GM04504 (cell line): ENCODE results near the gene ADARB2.

ENCODE experiments used
- DNase-seq: peaks from one replicate; pipeline ENCODE4 v3.0.0-alpha.2; 2012; ENCODE audit warnings: low read depth

The ADARB2 gene

DNA sequence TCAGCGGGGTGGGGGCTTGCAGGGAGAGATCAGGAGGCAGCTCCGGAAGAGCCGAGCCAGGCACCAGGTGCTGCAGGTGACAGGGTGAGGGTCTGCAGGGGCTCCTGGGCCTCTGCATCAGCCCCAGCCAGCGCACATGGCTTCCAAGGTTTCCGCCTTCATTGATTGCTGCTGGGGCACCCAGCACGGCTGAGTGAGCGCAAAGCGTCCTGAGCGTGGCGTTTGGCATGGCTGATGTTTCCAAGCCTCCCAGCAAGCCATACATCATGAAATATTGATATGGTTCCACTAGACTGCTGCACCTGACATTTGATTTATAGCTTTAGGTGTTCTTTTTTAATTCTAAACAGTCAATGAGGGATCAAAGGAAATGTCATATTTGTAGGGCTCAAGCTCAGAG is 422.1 kb downstream of the ADARB2 start:
- no peak for DNase-seq

GRCh38 chr10:1311726-1312125 is 425.6 kb downstream of the ADARB2 start:
- DNase-seq = no peak

- DNase-seq = no peak
Observed at GRCh38 chr10:1310271-1310789, 427.0 kb downstream of the ADARB2 start.

- DNase-seq = no peak
Observed at GRCh38 chr10:1309617-1310270, 427.6 kb downstream of the ADARB2 start.

DNA sequence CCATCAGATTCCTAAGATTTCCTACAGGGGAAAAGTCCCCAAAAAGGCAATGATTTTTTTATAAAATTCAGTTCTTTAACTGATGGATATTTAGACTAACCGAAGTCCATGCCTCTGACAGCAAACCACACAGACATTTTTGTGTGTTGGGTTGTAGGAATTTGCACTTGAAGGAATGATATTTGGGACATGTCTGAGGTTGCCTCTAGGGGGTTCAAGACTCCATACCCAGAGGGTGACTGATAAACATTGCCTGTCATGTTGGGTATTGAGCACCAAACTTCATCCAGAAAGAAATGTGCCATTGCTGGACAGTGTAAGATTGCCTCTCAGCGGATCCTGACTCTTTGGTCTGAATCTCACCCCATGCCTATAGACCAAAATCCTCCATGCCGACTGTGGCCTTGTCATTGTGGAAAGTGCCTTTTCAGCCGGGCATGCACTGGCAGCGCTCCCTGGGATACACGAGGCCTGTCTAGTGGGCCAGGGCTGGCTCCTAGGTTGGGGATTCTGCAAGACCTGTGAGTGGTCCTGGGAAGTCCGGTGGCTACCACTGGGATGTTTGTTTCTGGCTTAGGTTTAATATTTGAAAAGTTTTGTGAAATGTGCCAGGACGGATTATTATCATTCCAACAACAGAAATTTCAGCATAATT is 428.2 kb downstream of the ADARB2 start:
- DNase-seq = no peak

DNA sequence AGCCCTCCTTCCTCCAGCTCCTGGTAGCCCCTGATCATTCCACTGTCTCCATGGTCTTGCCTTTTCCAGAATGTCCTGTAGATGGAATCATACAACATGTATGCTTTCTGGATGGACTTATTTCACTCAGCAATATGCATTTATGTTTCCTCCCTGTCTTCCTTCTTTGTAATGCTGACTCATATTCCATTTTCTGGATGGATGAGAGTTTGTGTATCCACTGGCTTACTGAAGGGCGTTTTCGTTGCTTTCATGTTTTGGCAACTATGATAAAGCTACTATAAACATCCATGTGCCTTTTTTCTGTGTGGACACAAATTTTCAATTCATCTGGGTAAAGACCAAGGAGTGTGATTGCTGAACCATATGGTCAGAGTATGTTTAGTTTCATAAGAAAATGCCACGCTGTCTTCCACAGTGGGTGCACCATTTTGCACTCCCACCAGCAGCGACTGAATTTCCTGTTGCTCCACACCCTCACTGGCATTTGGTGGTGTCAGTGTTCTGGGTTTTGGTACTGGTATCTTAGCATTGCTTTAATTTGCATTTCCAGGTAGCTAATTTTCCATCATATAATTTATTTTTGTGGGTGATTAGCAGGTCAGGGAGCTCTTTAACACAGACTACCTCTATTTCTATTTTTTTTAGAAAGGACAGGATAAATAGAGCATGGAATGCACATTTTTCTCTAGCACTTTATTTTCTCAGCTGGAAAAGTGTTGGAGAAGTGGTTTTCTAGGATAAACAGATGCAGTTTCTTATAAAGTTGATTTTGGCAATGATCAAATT is 429.0 kb downstream of the ADARB2 start:
- no peak for DNase-seq

DNA sequence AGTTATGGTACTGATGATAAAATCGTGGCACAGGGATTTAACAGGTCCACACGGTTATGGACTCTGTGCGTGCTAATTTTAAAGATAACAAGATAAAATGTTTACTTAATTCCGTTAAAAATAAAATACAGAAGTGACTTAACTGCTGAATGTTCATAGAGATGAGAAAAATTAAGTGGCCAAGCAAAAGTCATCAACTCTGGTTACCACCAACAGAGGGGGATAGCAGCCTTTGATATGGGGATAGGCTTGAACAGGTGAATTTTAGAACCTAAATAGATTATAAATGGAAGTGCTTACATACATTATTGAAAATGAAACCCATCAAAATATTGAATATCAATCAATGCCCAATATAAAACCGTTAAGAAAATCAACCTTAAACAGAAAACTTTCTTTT is 436.2 kb downstream of the ADARB2 start:
- no peak for DNase-seq

DNA sequence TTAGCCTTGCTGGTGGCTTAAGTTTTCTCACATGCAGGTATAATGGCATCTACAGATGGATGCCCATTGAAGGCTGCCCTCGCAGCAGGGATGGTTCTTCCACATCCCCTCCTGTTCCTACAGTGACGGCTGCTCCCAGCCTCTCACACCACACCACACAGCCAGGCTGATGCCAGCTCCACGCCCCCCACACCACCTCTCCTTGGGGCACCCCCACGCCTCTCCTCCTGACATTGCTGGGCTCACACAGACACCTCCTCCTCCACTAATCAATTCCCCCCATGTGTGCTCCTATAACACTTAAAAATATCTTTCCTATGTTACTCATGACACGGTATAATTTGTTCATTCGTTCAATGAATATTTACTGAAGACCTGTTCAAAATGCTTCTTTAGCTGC is 437.1 kb downstream of the ADARB2 start:
- no peak for DNase-seq

- no peak for DNase-seq
Observed at GRCh38 chr10:1299041-1299726, 438.1 kb downstream of the ADARB2 start.

- no peak for DNase-seq
Observed at GRCh38 chr10:1297566-1298301, 439.6 kb downstream of the ADARB2 start.

GRCh38 chr10:1295756-1296480 is 441.4 kb downstream of the ADARB2 start:
- DNase-seq = no peak

DNA sequence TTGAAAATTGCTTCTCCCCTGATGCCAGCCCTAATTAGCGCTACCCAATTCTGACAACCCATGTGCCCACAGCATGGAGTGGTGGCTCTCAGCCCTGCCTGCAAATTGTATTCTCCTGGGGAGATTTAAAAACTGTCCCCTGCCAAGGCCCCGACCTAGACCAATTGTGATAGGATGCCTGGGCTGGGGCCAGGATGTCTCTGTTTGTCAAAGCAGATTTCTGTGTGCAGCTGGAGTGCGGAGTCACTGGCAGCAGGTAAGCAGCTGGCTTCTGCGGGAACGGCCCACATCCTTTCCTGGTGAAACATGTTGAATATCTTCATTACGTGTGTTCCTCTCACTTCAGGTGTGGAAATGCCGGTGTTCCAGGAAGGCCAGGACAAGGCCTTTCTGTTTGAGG is 442.6 kb downstream of the ADARB2 start:
- no peak for DNase-seq

GRCh38 chr10:1293636-1294435 is 443.5 kb downstream of the ADARB2 start:
- DNase-seq = no peak

DNA sequence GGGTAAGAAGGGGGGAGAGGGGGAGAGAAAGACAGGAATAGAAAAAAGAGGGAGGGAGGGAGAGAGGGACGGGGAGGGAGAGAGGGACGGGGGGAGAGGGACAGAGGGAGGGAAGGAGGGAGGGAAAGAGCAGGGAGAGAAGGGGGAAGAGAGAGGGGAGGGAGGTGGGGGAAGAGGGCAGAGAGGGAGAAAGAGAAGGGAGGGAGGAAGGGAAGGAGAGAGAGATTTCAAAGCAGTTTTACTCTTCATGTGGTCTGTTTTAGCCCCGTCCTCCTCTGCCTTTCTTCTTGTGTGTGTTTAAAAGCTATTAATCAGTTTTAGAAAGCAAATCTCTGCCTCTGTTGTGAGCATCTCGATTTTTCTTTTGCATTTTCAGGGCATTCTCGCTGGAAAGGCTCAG is 444.2 kb downstream of the ADARB2 start:
- no peak for DNase-seq

DNA sequence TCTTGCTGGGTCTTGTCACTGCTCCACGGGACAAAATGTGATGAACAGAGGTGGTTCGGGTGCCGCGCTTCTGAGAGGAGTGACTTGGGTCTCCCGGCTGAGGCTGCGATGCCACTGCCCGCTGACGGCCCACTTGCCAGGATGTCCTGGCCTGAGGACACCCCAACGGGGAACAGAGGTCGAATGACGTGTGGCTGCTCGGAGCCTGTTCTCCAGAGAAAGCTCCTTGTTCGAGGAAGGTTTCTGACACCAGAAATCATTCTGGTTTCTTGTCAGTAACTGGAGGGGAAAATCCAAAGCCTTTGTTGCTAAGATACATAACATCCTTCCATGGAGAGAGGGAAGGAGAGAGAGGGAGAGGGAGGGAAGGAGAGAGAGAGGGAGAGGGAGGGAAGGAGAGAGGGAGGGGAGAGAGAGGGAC is 444.7 kb downstream of the ADARB2 start:
- DNase-seq = no peak

DNA sequence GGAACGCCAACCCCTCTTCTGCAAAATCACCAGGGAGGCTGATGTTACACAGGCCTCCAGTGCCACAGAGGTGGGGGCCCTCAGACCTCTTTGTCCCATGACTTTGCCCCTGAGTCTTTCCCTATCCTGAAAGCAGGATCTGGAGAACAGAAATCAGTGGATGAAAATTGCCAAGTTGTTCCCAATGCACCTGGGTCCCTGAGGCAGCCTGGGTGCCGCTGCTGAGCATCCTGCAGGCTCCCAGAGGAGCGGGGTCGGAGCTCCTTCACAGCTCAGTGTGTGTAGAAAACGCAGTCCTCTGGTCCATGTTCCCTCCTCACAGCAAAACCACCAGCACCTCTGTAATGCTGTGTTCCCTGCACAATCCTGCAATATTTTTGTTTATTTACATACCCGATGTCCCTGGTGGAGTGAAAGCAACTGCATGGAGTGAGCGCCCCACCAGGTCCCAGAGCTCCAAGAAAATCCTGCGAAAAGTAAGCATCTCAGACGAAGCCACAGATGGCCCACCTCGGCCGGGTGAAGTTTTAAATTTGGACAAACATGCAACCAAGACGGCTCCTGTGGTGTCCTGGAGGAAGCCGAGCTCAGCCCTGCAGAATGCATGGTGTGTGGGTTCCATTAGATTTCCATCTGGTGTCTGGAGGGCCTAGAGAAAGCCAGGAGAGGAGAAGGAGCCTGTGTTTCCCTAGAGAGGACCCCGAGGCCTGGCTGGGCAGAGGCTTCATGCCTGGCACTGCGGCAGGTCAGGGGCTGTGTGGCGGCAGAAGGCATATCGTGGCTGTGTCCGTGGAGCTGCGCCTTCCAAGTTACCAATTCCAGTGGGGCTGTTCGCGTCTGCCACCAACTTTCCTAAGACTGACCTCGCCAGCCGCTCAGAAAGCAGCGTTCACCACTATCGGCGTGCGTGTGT is 445.9 kb downstream of the ADARB2 start:
- no peak for DNase-seq

GRCh38 chr10:1290071-1290471 is 447.3 kb downstream of the ADARB2 start:
- no peak for DNase-seq

DNA sequence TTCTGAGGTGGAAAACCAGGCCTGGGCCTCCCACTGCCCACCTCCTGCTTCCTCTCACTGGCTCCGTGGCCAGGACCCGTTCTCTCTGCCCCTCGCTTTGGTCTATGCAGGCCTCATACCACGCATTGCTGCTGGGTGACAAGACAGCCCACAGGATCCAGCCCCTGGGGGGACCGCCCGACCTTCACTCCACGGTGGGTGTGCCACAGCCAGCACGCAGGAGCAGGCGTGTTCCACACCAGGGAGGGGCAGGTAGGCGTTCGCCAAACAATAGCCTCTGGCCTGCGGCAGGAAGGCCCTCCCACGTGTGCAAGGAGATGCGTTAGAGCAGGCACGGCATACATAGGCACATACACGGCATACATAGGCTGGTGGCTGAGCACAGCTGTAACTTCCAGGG is 447.7 kb downstream of the ADARB2 start:
- no peak for DNase-seq

GRCh38 chr10:1287971-1288401 is 449.3 kb downstream of the ADARB2 start:
- no peak for DNase-seq
